K562 (cell line): ENCODE results near the gene TMEM218. TPM values are rescaled to one million over a fixed set of nuclear protein-coding genes. Genes with fewer than 3 reads are reported as not detected.

ENCODE experiments used
- CUX1 ChIP-seq: fragments of 200-800 bp; sonication (Bioruptor generic); IDR thresholded peaks from 2 replicates; pipeline ENCODE4 v1.6.1; 2016; ENCODE audit warnings: missing genetic modification characterization, missing compliant biosample characterization
- ETV1 ChIP-seq: fragments of 450-650 bp; conservative IDR thresholded peaks from 2 replicates; pipeline ENCODE4 v1.6.1; 2016; ENCODE audit warnings: missing genetic modification characterization, control low read depth, low read depth, missing compliant biosample characterization
- HMGXB4 ChIP-seq: sonication (generic); formaldehyde crosslinking; IDR thresholded peaks from 2 replicates; pipeline ENCODE4 v1.8.1; 2023; ENCODE audit warnings: mild to moderate bottlenecking, missing genetic modification reagents
- PURB ChIP-seq: sonication (generic); formaldehyde crosslinking; IDR thresholded peaks from 2 replicates; pipeline ENCODE4 v1.9.0; 2021; ENCODE audit warnings: low read depth, mild to moderate bottlenecking, missing genetic modification reagents
- RBFOX2 ChIP-seq: fragments of 200-400 bp; formaldehyde crosslinking; IDR thresholded peaks from 2 replicates; pipeline ENCODE4 v1.6.1; 2017; ENCODE audit warnings: low read depth, mild to moderate bottlenecking, low read length, moderate library complexity
- TBL1XR1 ChIP-seq, 2 experiments: IDR thresholded peaks; 2 replicates each; pipeline ENCODE4 v1.6.1; 2012; ENCODE audit warnings: improper control_type of control experiment in 2 of 2, low read length in 2 of 2, mild to moderate bottlenecking in 1 of 2
- YBX1 ChIP-seq: fragments of 450-650 bp; IDR thresholded peaks from 2 replicates; pipeline ENCODE4 v1.7.1; 2016; ENCODE audit warnings: mild to moderate bottlenecking
- ZNF24 ChIP-seq: fragments of 450-650 bp; IDR thresholded peaks from 2 replicates; pipeline ENCODE4 v1.6.1; 2016
- polyA plus RNA-seq, 8 experiments: library from polyadenylated mRNA; depleted of rRNA in 4 of 8; stranded (reverse) in 5 of 8; unstranded in 3 of 8; fragments of >200 nt; fragmentation: Nextera tagmentation in 2 of 8; fragmentation: Illumina TruSeq in 1 of 8; extraction: Ambion mirVana in 2 of 8; extraction: Trizol in 1 of 8; gene quantifications; 2 replicates each; pipeline versions ENCODE4 v1.2.1 to v1.2.3, GENCODE V29; 2011 to 2014; ENCODE audit warnings: inconsistent platforms in 1 of 8, missing spikeins in 1 of 8
- total RNA-seq, 7 experiments: library from RNA; depleted of rRNA in 6 of 7; stranded (reverse); fragments of >200 nt in 6 of 7; fragmentation: Illumina TruSeq in 2 of 7; extraction: Trizol in 2 of 7; gene quantifications; 2 replicates each; pipeline versions ENCODE4 v1.2.1 to v1.2.3, GENCODE V29; 2011 to 2021; ENCODE audit warnings: low replicate concordance in 1 of 7
- TF ChIP-seq, protein P1 (sequence below), 2 experiments: fragments of 450-650 bp; formaldehyde crosslinking in 1 of 2; IDR thresholded peaks; 2 replicates each; pipeline versions ENCODE4 v1.4.0 to v1.6.1; 2014 to 2020; ENCODE audit warnings: mild to moderate bottlenecking in 2 of 2, borderline replicate concordance in 1 of 2, low read depth in 1 of 2

The TMEM218 gene
- total and polyA plus RNA-seq, 9 of the 15 experiments (the other 6 are each of a cell fraction or from before 2014, with no cell fraction given) = 13.4 to 32.2 (median 25.4) TPM

DNA sequence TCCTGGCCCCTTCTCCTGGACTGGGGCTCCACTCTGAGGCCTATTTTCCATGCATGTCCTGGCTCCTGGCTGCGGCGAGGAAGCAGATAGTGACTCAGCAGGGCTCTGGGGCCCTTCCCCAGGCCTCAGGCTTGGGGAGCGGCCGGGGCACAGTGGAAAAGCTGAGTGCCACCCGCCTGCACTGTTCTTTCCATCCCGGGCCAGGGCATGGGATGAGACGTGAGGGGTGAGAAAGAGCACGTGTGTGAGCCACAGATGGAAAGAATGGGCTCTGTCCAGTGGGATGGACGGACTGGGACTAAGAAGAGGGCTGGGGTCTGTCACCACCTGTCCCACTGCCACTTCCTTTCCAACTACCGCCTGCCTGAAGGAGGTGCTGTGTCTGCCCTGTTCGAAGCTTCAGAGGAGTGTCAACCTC is 35.5 kb downstream of the TMEM218 start (continued):
- TF ChIP-seq, protein P1, sequence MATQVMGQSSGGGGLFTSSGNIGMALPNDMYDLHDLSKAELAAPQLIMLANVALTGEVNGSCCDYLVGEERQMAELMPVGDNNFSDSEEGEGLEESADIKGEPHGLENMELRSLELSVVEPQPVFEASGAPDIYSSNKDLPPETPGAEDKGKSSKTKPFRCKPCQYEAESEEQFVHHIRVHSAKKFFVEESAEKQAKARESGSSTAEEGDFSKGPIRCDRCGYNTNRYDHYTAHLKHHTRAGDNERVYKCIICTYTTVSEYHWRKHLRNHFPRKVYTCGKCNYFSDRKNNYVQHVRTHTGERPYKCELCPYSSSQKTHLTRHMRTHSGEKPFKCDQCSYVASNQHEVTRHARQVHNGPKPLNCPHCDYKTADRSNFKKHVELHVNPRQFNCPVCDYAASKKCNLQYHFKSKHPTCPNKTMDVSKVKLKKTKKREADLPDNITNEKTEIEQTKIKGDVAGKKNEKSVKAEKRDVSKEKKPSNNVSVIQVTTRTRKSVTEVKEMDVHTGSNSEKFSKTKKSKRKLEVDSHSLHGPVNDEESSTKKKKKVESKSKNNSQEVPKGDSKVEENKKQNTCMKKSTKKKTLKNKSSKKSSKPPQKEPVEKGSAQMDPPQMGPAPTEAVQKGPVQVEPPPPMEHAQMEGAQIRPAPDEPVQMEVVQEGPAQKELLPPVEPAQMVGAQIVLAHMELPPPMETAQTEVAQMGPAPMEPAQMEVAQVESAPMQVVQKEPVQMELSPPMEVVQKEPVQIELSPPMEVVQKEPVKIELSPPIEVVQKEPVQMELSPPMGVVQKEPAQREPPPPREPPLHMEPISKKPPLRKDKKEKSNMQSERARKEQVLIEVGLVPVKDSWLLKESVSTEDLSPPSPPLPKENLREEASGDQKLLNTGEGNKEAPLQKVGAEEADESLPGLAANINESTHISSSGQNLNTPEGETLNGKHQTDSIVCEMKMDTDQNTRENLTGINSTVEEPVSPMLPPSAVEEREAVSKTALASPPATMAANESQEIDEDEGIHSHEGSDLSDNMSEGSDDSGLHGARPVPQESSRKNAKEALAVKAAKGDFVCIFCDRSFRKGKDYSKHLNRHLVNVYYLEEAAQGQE (IDR thresholded peaks at IDR 0.05; ENCODE audit: borderline replicate concordance) = no peak
- TF ChIP-seq, protein P1 (CRISPR knock-in tag; IDR thresholded peaks at IDR 0.05; ENCODE audit: low read depth) = no peak
- TF ChIP-seq ZNF24 = no peak
- TF ChIP-seq PURB (CRISPR knock-in tag) = no peak
- no peak for TF ChIP-seq CUX1 (CRISPR knock-in tag)
- TF ChIP-seq ETV1 (tag) = 0 out of 2 replicates have a peak, but pooled peaks have one; percentile 14
- no peak for TF ChIP-seq RBFOX2
- TF ChIP-seq YBX1 = no peak
- no peak for TF ChIP-seq TBL1XR1 (IDR thresholded peaks at IDR 0.05; ENCODE audit: low read length in 2 of 2)
- no peak for TF ChIP-seq HMGXB4
